ENCODE results near the gene PTPN2. TPM values are rescaled to one million over a fixed set of nuclear protein-coding genes. Genes with fewer than 3 reads are reported as not detected.
"Not testable (repeated sequence)": the region's sequence is repeated elsewhere in the genome, so short reads cannot be mapped to it uniquely, and the experiment has no call there.

Gene PTPN2
- total RNA-seq, 1 experiment from 2014 or later = 38.8 TPM

DNA sequence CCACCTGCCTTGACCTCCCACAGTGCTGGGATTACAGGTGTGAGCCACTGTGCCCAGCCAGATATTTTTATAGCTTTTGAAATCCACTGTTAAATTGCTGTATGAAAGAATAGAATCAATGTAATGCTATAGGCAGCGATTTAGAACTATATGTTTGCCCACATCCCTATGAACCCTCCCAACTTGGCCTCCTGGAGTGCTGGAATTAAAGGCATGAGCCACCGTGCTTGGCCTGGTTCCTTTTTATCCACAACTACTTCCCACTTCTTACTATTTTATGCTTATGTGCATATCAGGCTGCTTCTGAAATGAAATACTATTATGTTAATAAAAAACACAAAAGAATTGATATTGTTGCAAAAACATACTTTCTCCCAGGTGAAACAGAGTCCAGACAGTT lies 11.6 kb upstream of the PTPN2 start:
- DNase-seq (ENCODE audit: extremely low read depth, low read depth) = no peak

DNA sequence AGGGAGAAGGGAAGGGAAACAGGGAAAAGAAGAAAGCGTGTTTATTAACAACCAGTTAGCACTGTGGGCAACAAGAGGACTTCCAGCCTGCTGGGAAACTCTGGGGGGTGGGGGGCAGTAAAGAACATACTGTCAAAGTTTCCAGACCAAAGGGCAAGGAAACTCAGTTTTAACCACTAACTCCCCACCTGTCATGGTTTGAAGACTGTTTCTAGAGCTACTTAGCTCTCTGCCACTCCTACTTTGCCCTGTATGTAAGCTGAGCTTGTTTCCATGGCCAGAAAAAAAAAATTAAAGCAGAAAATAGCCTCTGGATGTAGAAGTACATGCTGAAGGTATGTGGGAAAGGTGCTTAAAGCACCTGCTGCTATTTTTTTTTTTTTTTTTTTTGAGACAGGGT lies 11.0 kb upstream of the PTPN2 start:
- no peak for DNase-seq (ENCODE audit: extremely low read depth, low read depth)

DNA sequence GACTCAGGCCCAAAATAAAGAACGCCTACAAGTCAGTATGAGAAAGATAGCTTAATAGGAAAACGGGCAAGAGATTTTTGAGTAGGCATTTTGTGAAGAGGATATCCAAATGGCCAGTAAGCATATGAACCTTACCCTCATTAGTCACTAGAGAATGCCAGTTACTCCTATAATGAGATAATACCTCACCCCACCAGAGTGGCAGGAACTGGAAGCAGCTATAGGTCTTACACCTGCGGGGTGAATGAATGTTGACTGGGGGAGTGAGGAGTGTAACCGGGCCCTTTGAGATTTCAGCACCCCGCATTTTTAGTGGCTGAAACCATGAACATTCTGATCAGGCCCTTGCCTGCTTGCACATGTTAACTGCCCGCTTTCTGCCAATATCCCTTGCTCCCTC lies 7.5 kb upstream of the PTPN2 start:
- DNase-seq (ENCODE audit: extremely low read depth, low read depth) = no peak

DNA sequence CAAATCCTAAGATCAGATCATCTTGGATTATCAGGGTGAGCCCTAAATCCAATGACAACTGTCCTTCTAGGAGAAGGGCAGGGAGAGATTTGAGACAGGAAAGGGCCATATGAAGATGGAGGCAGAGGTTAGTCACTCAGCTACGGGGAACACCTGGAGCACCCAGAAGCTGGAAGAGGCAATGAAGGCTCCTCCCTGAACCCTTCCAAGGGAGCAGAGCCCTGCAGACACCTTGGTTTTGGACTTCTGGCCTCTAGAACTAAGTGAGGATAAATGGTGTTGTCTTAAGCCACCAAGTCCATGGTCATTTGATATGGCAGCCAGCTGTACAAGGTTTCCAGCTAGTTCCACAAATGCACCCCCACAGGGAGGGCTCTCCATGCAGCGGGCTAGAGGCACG lies 6.9 kb upstream of the PTPN2 start:
- DNase-seq (ENCODE audit: extremely low read depth, low read depth) = no peak

DNA sequence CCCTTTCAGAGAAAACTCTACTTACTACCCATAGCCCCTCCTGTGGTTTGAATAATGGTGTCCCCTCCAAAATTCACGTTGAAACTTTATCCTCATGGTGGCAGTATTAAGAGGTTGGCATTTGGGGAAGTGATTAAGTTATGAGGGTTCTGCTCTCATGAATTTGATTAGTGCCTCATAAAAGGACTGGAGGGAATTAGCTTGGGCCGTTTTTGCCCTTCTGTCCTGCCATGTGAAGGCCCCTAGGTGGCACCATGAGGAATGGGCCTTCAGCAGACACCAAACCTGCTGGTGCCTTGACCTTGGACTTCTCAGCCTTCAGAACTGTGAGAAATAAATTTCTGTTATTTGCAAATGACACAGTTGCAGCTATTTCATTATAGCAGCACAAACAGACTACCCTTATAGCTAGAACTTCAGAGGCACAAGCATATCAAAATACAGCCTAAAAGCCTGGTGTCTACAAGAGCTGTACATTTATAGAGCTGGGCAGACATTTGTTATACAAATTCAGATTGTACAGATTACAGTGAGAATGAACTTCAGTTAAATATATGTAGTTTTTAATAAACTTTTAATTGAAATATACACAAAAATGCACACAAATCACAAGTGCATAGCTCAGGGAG lies 2.6 kb upstream of the PTPN2 start:
- no peak for DNase-seq (ENCODE audit: extremely low read depth, low read depth)

GRCh38 chr18:12885500-12885899 lies 1.5 kb upstream of the PTPN2 start:
- DNase-seq (ENCODE audit: extremely low read depth, low read depth) = no peak

DNA sequence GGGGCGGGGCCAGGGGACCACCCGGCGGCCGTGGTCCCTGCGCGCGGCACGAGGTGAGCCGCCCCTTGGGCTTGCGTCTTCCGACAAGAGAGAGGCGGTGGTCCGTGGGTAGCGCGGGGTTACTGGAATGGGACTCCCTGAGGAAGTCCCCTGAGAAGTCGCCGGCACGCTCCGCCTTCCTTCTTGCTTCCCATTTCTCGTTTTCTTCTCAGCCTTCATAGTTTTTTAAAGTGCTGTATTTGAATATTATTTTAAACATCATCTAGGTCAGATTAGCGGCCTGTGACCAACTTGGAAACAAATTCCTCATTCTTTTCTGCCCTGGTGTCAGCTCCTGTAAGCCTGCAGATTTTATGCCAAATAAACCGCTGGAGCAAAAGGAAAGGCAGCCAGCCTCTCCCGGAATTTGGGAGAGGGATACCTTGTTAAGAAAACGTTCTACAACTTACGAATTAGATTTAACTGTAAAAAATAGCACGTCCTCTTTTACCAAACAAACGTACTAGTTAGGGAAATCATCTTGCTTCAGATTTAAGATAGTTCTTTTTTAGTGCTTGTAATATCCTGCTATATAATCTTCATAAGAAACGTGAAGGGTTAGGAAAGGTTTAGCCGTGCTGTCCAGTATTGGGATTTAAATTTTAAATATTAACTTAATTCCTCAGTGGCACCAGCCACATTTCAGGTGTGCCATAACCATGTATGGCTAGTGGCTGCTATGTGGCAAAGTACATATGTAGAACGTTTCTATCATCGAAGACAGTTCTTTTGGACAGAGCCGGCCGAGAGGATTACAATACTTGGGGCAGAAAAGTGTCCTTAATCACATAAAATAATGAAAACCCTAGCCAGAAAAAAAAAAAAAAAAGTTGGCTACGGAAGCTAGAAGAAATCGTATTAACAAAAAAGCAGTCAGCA lies 628 bp upstream of the PTPN2 start:
- no peak for DNase-seq (ENCODE audit: extremely low read depth, low read depth)

DNA sequence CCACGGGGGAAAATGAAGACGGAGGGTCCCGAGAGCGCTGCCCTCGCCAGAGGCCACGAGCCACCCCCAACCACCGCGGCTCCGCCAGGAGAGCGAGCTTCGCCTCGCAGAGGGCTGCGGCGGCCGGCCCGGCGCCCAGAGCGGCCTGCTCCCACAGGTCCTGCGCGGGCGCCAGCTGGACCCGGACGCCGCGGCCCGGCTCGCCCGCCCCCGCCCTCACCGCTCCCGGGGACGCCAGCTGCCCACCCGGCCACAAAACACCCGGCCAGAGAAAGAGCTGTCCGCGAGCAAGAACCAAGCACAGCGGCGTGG lies 709 bp downstream of the PTPN2 start:
- no peak for DNase-seq (ENCODE audit: extremely low read depth, low read depth)

DNA sequence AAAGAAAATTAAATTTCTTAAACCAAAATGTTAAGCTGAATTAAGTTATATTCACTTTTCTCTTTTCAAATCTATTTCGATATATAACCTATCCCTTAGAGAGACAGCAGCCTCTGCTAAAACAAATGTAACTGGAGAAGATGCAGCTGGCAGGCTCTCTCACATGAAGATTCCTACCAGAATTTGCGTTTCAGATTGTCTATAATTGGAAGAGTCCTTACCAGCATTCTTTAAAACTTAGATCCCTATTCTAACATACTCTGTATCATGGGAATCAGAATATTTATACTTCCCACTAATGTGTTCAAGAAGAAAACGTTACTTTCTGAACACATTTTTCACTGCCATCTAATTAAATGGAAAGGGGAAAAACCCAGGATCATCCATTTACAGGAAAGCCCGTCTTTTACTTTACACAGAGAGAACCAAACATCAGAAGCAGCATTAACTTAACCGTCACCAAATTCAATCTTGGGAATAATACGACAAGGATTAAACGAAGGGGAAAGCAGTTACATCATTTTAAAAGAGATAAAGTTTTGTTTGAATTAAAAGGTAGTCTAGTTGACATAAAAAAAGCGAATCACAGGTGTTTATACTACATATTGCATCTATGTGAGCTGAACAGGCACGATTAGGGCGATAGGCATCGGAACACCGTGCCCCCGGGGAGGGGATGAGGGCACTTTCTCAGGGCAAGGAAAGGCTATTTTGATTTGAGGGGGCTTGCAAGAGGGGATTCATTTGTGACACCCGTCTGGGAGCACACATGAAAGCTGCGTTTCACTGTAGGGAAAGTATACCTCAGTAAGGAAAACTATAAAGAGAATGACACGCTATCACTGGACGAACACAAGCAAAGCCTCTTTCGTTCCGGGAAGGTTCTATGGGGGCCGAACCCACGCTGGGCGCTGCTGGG lies 1.3 kb downstream of the PTPN2 start:
- no peak for DNase-seq (ENCODE audit: extremely low read depth, low read depth)

DNA sequence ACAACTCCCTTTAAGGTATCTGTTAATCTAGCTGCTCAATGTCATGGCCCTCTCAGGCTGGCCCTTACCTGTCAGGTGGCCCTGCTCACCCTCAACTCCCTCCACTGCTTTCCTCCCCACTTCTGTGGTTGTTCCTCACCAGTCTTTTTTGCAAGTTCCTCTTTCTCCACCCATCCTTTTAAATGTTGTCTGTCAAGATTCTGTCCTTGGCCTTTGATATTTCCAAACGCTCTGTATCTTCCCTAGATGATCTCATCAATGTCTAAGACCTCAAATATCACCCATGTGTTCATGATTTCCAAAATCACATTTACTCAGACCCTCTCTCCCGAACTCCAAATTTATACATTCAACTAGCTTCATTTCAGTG lies 3.5 kb downstream of the PTPN2 start:
- DNase-seq (ENCODE audit: extremely low read depth, low read depth) = no peak

DNA sequence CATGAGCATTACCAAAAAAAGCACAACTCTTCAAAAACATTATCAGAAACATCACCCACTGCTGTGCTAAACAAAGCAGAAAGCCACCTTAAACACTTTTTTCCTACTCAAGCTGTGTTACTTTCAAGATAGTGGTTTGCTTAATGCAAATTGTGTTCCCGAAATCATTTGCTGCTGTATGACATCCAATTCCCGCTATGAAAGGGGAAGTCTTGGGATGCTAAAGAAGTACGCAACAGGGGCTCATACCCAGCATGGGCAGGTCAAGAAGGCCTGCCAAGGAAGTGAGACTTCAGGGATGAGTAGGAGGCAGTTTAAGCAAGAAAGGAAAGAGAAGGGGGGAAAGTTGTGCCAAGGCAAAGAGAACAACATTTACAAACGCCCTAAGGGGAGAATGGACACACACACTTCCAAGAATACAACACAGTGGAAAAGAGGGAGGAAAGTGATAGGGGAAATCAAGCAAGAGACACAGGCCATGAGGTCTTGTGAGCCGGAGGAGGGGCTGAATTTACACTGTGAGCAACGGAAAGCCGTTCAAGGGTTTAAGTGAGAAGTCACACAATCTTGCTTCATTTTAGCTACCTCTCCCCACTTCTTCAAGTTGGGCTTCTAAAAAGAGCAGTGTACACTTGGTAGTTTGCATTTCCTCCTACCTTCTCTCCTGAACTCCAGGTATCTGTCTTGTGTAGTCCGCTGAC lies 4.0 kb downstream of the PTPN2 start:
- DNase-seq (ENCODE audit: extremely low read depth, low read depth) = no peak

DNA sequence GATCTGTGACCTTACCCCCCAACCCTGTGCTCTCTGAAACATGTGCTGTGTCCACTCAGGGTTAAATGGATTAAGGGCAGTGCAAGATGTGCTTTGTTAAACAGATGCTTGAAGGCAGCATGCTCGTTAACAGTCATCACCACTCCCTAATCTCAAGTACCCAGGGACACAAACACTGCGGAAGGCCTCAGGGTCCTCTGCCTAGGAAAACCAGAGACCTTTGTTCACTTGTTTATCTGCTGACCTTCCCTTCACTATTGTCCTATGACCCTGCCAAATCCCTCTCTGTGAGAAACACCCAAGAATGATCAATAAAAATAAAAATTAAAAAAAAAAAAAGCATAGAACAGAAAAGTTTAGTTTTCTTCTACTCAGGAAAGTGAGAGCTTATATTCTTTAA lies 9.0 kb downstream of the PTPN2 start:
- DNase-seq (ENCODE audit: extremely low read depth, low read depth) = not testable (repeated sequence)

GRCh38 chr18:12873961-12874567 lies 10.0 kb downstream of the PTPN2 start:
- DNase-seq (ENCODE audit: extremely low read depth, low read depth) = not testable (repeated sequence)

DNA sequence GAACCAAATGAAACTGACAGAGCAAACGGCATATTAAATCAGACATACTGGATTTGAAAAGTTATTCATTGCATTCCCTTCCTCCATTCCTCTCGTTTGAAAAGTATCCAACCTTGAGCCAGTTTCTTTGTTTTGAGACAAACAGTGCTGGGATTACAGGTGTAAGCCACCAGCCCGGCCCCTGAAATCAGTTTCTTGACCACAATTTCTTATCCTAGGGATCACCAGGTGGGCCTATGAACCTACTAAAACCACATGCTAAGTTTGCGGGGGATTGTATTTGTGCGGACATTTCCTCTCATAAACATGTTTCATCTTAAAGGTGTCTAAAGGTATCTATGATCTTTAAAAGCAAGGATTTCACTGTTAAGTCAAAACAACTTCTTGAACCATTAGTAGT lies 11.6 kb downstream of the PTPN2 start:
- DNase-seq (ENCODE audit: extremely low read depth, low read depth) = no peak

GRCh38 chr18:12868576-12868975 lies 15.5 kb downstream of the PTPN2 start:
- DNase-seq (ENCODE audit: extremely low read depth, low read depth) = no peak

GRCh38 chr18:12867441-12868123 lies 16.5 kb downstream of the PTPN2 start:
- DNase-seq (ENCODE audit: extremely low read depth, low read depth) = no peak

- no peak for DNase-seq (ENCODE audit: extremely low read depth, low read depth)
These were observed 20.3 kb downstream of the PTPN2 start for GRCh38 chr18:12863687-12864216.

DNA sequence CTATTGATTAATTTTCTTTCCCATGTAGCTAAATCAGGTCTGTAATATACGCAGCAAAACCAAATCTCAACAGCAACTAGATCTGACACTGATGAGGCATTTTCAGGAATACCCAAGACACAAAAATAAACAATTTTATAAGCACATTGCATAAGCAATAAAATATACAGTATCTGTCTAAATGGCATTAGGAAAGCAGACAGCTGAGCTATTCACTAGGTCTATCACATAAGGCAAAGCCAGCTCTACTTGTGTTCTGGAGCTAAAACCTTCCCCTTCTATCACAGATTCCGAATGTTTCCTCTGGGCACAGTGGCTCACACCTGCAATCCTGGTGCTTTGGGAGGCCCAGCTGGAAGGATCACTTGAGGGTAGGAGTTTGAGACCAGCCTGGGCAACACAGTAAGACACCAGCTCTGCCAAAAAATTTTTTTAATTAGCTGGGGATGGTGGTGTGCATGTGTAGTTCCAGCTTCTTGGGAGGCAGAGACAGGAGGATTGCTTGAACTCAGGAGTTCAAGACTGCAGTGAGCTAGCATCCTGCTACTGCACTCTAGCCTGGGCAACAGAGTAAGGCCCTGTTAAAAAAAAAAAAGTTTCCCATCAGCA lies 21.1 kb downstream of the PTPN2 start:
- DNase-seq (ENCODE audit: extremely low read depth, low read depth) = no peak

GRCh38 chr18:12862467-12862866 lies 21.6 kb downstream of the PTPN2 start:
- DNase-seq (ENCODE audit: extremely low read depth, low read depth) = no peak
